CD14-positive monocyte (primary cell): ENCODE data around the gene DSC1. TPM values are rescaled to one million over a fixed set of nuclear protein-coding genes. Genes with fewer than 3 reads are reported as not detected.

Experiments
- DNase-seq, 3 donors: peaks; one replicate each; pipeline ENCODE4 v3.0.0-alpha.2; 2011 to 2022
- H2AFZ ChIP-seq: 2 replicates; pipeline ENCODE4 v1.6.0; 2012; ENCODE audit warnings: mild to moderate bottlenecking, low read depth, low read length, inconsistent platforms; ENCODE audit not compliant: insufficient read depth, poor library complexity, severe bottlenecking
- H3K27ac ChIP-seq, 2 donors: 1 replicate in 1 of 2; 2 replicates in 1 of 2; pipeline ENCODE4 v1.5.1; 2012 to 2013; ENCODE audit warnings: low read length in 2 of 2, control low read depth in 1 of 2, inconsistent platforms in 1 of 2, low read depth in 1 of 2, mild to moderate bottlenecking in 1 of 2
- H3K27me3 ChIP-seq, 2 donors: one replicate each; pipeline versions ENCODE4 v1.6.0 to v1.6.1; 2011 to 2013; ENCODE audit warnings: low read length in 2 of 2; ENCODE audit not compliant: control insufficient read depth in 2 of 2, insufficient read depth in 2 of 2
- H3K36me3 ChIP-seq, 2 donors: replicated peaks in 1 of 2; 1 replicate in 1 of 2; 2 replicates in 1 of 2; pipeline versions ENCODE4 v1.5.1 to v1.6.1; 2012 to 2013; ENCODE audit warnings: low read length in 2 of 2, control low read depth in 1 of 2, inconsistent platforms in 1 of 2, mild to moderate bottlenecking in 1 of 2; ENCODE audit not compliant: insufficient read depth in 2 of 2, control insufficient read depth in 1 of 2
- H3K4me1 ChIP-seq, 2 donors: 1 replicate in 1 of 2; 2 replicates in 1 of 2; pipeline versions ENCODE4 v1.5.1 to v1.6.1; 2012 to 2013; ENCODE audit warnings: low read length in 2 of 2, control low read depth in 1 of 2, inconsistent platforms in 1 of 2, mild to moderate bottlenecking in 1 of 2, moderate library complexity in 1 of 2; ENCODE audit not compliant: insufficient read depth in 2 of 2, control insufficient read depth in 1 of 2
- H3K4me2 ChIP-seq: replicated peaks from 2 replicates; pipeline ENCODE3; 2012; ENCODE audit warnings: low read length, moderate library complexity, mild to moderate bottlenecking; ENCODE audit not compliant: poor library complexity, severe bottlenecking; ENCODE audit errors: extremely low read depth
- H3K4me3 ChIP-seq, 3 experiments: fragments of 200-600 bp in 1 of 3; sonication (generic) in 1 of 3; replicated peaks in 1 of 3; 1 replicate in 2 of 3; 2 replicates in 1 of 3; pipeline ENCODE4 v1.5.1; 2011 to 2013; ENCODE audit warnings: low read length in 3 of 3, mild to moderate bottlenecking in 3 of 3, control low read depth in 2 of 3, low read depth in 2 of 3, inconsistent platforms in 1 of 3, moderate library complexity in 1 of 3
- H3K79me2 ChIP-seq: 2 replicates; pipeline ENCODE4 v1.6.0; 2012; ENCODE audit warnings: mild to moderate bottlenecking, control low read depth, inconsistent platforms, low read length, moderate library complexity; ENCODE audit not compliant: insufficient read depth
- H3K9ac ChIP-seq: 2 replicates; pipeline ENCODE4 v1.6.0; 2017; ENCODE audit warnings: low read length, mild to moderate bottlenecking; ENCODE audit not compliant: insufficient read depth, poor library complexity, severe bottlenecking
- H3K9me3 ChIP-seq, 2 donors: replicated peaks in 1 of 2; 1 replicate in 1 of 2; 2 replicates in 1 of 2; pipeline versions ENCODE4 v1.5.1 to v1.6.1; 2012 to 2013; ENCODE audit warnings: low read length in 2 of 2, control low read depth in 1 of 2; ENCODE audit not compliant: control insufficient read depth in 1 of 2, insufficient read depth in 1 of 2
- H4K20me1 ChIP-seq: 2 replicates; pipeline ENCODE4 v1.6.0; 2012; ENCODE audit warnings: mild to moderate bottlenecking, low read length, control low read depth, moderate library complexity; ENCODE audit not compliant: insufficient read depth
- H3K27ac Mint-ChIP-seq, 7 donors: one replicate each; pipeline ENCODE4 v1.8.0; 2020; ENCODE audit warnings: mild to moderate bottlenecking in 7 of 7, mixed read lengths in 7 of 7, moderate library complexity in 6 of 7, inconsistent platforms in 2 of 7
- H3K27me3 Mint-ChIP-seq, 3 donors: one replicate each; pipeline ENCODE4 v1.8.0; 2021 to 2022; ENCODE audit warnings: low read depth in 3 of 3, mild to moderate bottlenecking in 3 of 3, mixed read lengths in 3 of 3, moderate library complexity in 3 of 3, inconsistent platforms in 1 of 3
- H3K36me3 Mint-ChIP-seq, 2 donors: one replicate each; pipeline ENCODE4 v1.8.0; 2020; ENCODE audit warnings: mixed read lengths in 2 of 2, inconsistent platforms in 1 of 2, mild to moderate bottlenecking in 1 of 2
- H3K4me1 Mint-ChIP-seq: one replicate; pipeline ENCODE4 v1.8.0; 2020; ENCODE audit warnings: mild to moderate bottlenecking, mixed read lengths
- H3K4me3 Mint-ChIP-seq, 2 donors: one replicate each; pipeline ENCODE4 v1.8.0; 2020; ENCODE audit warnings: mild to moderate bottlenecking in 2 of 2, mixed read lengths in 2 of 2, moderate library complexity in 1 of 2
- H3K9me3 Mint-ChIP-seq, 7 donors: one replicate each; pipeline ENCODE4 v1.8.0; 2020 to 2022; ENCODE audit warnings: mixed read lengths in 7 of 7, mild to moderate bottlenecking in 6 of 7, moderate library complexity in 6 of 7, inconsistent platforms in 2 of 7
- WGBS: methylation state at CpG from one replicate; pipeline ENCODE4 v1.1.5; 2013; ENCODE audit warnings: missing lambda C conversion rate; ENCODE audit not compliant: insufficient coverage; 5-methylcytosine and 5-hydroxymethylcytosine counted together
- intact Hi-C, 2 donors: fragments of 100-400 bp; cut with micrococcal nuclease; formaldehyde crosslinking; loops; one replicate each; pipeline versions ENCODE4 v1.15.0 to v1.15.1; 2023
- polyA plus RNA-seq, 3 donors: library from polyadenylated mRNA; depleted of rRNA in 1 of 3; unstranded in 2 of 3; stranded (reverse) in 1 of 3; fragments of 300-500 nt in 2 of 3; fragments of >200 nt in 1 of 3; fragmentation: Illumina TruSeq in 2 of 3; gene quantifications; 1 replicate in 2 of 3; 2 replicates in 1 of 3; pipeline ENCODE4 v1.2.3, GENCODE V29; 2012 to 2021
- TF ChIP-seq, protein P1 (sequence below): fragments of 200-600 bp; IDR thresholded peaks from one replicate; pipeline ENCODE4 v1.8.0; 2022; ENCODE audit warnings: antibody characterized with exemption, mild to moderate bottlenecking

Gene DSC1
- polyA plus RNA-seq, 3 donors, result not detected

DNA sequence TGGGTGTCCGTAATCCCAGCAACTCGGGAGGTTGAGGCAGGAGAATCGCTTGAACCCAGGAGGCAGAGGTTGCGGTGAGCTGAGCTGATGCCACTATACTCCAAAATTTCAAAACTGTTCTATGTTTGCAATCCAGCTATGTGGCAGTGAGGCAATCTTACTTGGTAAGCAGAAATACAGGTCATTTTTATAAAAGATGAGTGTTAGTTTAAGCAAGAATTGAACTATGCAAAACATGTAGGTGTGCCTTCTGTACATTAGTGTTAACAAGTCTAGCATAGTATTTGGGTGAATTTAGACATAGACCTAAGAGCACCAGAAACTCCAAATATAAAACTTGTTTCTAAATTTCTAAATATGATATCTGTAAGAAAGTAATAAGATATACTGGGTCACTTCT is 7.2 kb downstream of the DSC1 start:
- no peaks in the 10 kb centered on the region for H3K36me3 ChIP-seq
- no peak overlapping the region for H3K27ac ChIP-seq
- H4K20me1 ChIP-seq, result no peaks in the 10 kb centered on the region
- no peaks in the 10 kb centered on the region for H3K4me1 Mint-ChIP-seq
- no peak overlapping the region for H3K9ac ChIP-seq
- H3K4me3 Mint-ChIP-seq, result no peak overlapping the region
- H3K4me3 ChIP-seq, result no peak overlapping the region
- no peak for DNase-seq
- H3K9me3 ChIP-seq, result no peaks in the 10 kb centered on the region
- no peaks in the 10 kb centered on the region for H3K4me1 ChIP-seq
- no peaks in the 10 kb centered on the region for H3K9me3 Mint-ChIP-seq
- H2AFZ ChIP-seq, result no peak overlapping the region
- no peaks in the 10 kb centered on the region for H3K79me2 ChIP-seq
- intact Hi-C loops, result no loop called here
- no peak overlapping the region for H3K27ac Mint-ChIP-seq
- H3K36me3 Mint-ChIP-seq, result no peaks in the 10 kb centered on the region
- H3K4me2 ChIP-seq, result no peak overlapping the region
- peaks cover 0 to 2% (median 2%) of the 10 kb centered on the region in 3 donors for H3K27me3 Mint-ChIP-seq
- TF ChIP-seq, protein P1, sequence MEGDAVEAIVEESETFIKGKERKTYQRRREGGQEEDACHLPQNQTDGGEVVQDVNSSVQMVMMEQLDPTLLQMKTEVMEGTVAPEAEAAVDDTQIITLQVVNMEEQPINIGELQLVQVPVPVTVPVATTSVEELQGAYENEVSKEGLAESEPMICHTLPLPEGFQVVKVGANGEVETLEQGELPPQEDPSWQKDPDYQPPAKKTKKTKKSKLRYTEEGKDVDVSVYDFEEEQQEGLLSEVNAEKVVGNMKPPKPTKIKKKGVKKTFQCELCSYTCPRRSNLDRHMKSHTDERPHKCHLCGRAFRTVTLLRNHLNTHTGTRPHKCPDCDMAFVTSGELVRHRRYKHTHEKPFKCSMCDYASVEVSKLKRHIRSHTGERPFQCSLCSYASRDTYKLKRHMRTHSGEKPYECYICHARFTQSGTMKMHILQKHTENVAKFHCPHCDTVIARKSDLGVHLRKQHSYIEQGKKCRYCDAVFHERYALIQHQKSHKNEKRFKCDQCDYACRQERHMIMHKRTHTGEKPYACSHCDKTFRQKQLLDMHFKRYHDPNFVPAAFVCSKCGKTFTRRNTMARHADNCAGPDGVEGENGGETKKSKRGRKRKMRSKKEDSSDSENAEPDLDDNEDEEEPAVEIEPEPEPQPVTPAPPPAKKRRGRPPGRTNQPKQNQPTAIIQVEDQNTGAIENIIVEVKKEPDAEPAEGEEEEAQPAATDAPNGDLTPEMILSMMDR, result no peak
- WGBS, result no CpG with 5 or more reads among the region's 4 CpGs
- no peaks in the 10 kb centered on the region for H3K27me3 ChIP-seq

DNA sequence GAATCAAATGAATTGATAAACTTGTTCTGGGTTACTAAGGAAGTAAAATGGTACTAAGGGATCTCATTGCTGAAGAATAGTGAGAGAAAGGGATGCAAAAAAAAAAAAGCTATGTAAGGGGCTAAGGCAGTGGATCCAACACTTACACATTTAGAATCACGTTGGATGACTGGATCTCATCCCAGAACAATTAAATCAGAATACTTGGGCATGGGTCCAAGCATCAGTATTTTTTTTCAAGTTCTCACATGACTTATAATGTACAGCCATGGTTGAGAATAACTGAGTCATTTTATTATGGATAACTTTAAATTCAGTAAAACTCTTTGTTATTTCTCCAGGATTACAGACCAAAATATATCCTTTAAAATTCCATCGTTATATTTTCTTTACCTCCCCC is 8.5 kb downstream of the DSC1 start:
- H3K4me1 Mint-ChIP-seq, result no peaks in the 10 kb centered on the region
- DNase-seq, result no peak
- Histone ChIP-seq H4K20me1 (no peaks in the 10 kb centered on the region), H3K27ac (no peak overlapping the region), H3K9me3 (no peaks in the 10 kb centered on the region), H3K79me2 (no peaks in the 10 kb centered on the region), H3K4me3 (no peak overlapping the region), H3K9ac (no peak overlapping the region), H2AFZ (no peak overlapping the region), H3K36me3 (no peaks in the 10 kb centered on the region), H3K4me1 (no peaks in the 10 kb centered on the region), H3K27me3 (no peaks in the 10 kb centered on the region), H3K4me2 (no peak overlapping the region)
- no peak overlapping the region for H3K4me3 Mint-ChIP-seq
- H3K36me3 Mint-ChIP-seq, result no peaks in the 10 kb centered on the region
- TF ChIP-seq, protein P1, result no peak
- no CpG with 5 or more reads among the region's 2 CpGs for WGBS
- H3K27ac Mint-ChIP-seq, result no peak overlapping the region
- H3K27me3 Mint-ChIP-seq, result peaks cover 0 to 2% (median 2%) of the 10 kb centered on the region in 3 donors
- H3K9me3 Mint-ChIP-seq, result no peaks in the 10 kb centered on the region
- intact Hi-C loops, result no loop called here
